ENCODE measurements around the gene TP73.

The TP73 gene

DNA sequence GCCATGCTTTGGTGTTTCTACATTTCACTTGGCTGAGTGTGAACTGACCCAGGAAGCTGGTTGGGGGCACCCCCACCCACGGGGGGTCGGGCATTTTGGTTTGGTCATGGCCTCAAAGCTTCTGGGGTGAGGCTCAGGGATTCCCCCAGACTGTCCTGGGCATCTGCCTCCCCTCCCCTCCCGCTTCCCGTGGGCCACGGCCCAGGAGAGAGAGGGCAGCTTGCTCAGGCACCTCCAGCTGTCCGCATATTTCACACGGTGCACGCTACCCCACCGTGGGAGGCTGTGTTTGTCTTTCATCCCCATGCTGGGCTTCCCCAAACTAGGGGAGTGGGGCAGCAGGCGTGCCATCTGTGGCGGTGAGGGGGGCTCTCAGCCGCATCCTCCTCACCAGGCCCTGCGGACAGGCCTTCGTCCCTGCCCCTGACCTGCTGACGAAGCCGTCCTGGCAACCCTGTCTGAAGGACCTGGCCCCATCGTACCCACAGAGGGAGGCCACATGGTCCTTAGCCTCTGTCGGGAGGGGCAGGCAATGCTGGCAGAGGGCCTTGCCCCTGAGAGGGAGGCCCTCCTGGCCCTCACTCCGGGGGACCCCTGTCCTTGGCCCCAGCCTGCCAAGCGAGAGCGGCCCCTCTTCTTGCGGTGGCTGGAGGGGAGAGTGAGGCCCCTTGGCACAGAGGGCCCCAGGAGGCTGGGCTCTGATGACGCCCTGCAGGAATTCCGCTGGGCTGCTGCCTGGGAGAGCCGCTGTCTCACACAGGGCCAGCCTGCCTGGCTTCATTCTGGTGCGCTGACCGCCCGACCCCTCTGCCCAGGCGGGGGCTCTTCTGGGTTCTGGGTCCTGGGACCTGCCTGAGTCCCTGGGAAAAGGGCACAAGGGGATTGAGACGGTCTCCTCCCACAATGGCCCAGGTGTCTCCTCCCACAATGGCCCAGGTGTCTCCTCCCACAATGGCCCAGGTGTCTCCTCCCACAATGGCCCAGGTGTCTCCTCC lies 22.1 kb downstream of the TP73 start:
- no peak for DNase-seq

DNA sequence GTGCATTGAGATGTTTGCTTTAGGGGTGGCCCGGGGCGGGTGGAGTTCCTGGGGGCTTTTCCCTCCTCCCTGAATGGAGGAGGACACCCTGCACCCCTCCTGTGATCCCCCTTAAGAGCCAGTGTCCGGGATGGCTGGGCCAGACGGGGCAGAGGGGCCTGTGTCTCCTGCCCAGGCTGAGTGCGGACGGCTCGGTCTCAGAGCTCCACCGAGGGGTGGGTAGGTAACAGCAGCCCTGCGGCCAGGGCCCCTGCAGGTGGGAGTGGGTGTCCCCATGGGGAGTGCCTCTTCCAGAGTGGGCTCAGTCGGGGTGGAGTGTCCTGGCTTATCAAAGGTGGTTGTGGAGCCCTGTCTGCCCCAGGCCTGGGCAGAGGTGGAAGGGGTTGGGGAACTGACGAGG lies 23.1 kb downstream of the TP73 start:
- DNase-seq: no peak

DNA sequence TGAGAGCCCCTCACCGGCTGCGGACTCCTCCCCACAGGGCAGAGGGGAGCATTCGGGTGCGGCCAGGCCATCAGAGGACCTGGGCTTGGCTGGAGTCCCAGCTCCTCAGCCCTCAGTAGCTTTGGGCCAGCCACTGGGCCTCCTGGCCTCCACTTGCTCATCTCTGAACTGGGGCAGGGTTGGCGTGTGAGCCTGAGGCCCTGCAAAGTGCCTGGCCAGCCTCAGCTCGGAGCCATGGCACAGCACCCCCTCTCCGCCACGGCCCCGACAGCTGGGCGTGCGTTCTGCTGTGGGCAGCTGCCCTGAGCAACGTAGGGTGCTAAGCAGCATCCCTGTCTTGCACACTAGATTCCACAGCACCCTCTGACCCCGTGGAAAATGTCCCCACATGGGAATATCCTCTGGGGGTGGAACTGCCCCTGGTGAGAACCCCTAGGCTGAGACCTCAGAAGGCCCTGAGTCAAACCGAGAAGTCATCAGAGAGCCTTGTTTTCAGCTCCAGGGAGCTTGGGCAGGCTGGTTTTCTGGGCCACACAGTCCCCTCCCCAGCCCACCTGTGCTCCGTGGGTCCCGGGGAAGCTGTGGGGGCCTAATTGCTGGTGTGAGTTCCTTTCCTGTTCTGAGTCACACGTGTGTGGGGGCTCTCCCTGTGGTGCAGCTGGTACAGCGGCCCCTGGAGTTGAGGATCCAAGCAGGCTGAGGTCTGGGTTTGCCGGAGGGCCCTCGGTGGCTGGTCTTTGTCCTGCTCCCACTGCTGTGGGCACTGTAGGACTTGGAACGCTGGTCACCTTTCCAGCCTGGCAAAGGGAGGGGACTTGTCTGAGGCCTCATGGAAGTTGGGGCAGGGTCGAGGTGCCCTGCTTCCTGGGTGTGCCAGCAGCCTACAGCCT lies 24.5 kb downstream of the TP73 start:
- DNase-seq: no peak

DNA sequence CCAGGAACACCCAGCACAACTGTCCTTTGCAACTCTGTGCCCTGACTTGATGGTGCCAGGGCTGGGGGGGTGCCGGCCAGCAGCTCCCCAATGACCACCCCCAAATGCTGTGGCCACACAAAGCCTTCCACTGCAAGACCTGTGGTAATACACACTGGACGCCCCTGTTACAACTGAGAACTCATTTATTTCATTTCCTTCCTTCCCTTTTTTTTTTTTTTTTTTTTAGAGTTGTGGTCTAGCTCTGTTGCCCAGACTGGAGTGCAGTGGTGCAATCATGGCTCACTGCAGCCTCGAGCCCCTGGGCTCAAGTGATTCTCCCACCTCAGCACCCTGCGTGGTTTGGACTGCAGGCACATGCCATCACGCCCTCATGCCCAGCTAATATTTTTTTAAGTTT lies 25.2 kb downstream of the TP73 start:
- DNase-seq: no peak

DNA sequence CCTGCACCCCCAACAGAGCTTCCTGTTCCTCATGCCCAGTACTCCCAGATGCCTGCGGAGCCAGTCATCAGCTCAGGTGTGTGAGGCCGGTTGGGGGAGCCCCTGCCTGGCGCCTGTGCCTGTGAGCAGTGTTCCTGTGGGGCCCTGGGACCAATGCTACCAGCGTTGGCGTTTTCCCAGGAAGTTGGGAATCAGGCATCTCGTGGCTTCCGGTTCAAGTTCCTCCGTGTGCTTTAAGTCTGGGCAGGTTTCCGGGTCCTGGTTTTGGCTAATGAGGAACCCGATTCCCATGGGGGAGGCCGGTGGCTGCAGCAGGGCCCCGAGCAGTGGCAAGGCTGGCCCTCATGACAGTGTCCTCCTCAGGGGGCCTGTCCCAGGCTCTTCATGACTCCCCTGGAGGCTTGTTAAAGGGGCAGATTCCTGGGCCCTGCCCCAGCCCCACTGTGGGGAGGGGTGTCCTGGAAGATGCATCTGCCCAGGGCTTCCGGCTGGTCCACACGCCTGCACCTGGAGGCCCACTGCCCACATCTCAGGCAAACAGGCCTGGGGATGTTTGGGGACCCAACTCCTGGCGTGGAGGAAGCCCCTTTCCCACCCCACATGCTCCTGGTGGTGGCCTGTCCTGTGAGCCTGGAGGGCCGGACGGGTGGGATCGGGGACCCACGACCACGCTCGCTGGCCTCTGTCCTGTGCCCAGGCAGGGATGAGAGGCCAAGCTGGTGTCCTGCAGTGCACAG lies 26.2 kb downstream of the TP73 start:
- no peak for DNase-seq

DNA sequence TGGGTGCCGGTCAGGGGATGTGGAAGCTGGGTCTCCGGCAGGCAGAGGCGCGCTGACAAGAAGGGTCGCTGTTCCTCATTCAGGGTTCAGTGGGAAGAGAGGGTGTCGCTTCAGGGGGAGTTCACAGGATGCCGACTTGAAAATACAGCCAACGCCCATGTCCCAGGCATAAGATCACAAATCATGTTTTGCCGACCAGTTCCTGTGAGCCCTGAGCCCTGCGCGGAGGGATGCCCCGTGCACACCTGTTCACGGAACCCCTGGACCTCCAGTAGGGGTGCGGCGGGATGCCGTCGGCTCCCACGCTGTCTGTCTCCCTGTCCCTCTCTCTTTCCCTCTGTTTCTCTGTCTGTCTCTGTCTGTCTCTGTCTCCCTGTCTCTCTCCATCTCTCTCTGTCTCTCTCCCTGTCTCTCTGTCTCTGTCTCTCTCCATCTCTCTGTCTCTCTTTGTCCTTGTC lies 26.8 kb downstream of the TP73 start:
- DNase-seq: no peak

DNA sequence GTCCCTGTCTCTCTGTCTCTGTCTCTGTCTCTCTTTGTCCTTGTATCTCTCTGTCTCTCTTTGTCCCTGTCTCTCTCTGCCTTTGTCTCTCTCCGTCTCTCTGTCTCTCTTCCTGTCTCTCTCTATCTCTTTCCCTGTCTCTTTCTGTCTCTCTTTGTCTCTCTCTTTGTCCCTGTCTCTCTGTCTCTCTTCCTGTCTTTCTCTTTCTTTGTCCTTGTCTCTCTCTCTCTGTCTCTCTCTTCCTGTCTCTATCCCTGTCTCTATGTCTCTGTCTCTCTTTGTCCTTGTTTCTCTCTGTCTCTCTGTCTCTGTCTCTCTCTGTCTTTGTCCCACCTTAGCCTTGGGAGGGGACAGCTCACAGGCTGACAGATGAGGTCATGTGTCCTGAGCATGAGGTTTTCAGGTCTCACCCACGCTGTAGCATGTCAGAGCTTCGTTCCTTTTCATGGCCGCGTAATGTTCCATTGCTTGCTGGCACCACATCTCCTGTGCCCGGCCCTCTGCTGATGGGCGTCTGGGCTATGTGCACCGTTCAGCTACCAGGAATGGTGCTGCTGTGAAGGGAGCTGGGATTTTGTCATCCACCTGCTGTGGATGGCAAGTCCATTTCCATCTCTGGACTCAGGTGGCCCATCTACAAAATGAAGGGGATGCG lies 27.6 kb downstream of the TP73 start:
- DNase-seq: no peak

DNA sequence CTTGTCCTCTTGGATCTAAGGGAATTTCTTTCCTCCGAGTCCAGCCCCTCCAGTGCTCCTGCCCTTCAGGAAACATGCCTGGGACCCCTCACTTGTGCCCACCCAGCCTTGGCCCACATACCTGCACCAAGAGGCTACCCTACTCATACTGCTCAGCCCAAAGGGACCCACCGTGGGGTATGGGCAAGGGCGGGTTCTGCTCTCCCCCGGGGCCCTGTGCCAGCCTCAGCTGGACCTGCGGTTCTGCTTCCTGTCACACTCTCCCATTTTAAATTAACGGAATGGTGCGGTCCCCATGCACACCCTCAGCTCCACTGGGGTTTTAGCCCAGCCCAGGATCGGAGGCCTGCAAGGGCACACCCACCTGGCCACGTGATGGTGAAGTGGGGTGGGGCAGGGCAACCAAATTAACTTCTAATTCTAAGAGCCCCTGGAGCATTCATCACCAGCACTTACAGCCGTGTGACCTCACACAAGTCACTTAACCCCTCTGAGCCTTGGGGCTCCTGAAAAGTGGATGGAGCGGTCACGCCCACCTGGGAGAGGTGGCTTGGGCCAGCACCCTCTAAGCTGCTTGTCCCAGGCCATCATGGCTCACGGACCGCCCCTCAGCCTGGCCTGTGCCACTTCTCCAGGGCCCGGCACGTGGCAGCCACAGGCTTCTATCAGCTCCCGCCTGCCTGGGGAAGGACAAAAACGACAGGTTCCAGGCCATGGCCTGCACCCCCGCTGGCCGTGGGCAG lies 28.3 kb downstream of the TP73 start:
- DNase-seq: no peak

DNA sequence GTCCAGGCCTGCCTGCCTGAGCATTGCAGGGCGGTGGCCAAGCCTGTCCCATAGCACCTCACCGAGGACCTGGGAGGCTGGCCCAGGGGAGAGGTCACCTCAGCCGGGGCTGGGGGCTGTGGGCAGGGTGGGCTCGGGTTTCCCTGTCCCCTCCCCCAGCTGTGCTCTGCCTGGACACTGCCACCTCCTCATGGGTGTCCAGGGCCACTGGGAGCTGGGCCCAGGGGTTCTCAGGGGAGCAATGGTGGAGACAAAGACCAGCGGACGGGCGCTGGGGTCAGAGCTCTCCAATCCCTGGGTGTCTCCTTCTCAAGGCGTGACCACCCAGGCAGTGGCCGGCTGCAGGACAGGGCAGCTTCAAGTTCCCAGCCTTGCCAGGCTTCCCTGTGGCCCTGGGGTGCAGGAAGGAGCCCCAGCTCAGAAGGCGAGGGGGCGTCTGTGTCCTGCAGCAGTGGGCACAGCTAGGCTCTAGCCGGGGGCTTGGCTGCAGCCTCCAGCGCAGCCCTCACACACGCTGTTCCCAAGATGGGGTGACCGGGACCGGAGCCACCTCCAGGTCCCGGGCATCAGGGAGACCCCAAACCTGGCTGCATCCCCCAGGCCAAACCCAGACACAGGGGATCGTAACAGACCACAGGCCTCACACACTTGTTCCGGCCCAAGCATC lies 29.0 kb downstream of the TP73 start:
- DNase-seq: no peak

DNA sequence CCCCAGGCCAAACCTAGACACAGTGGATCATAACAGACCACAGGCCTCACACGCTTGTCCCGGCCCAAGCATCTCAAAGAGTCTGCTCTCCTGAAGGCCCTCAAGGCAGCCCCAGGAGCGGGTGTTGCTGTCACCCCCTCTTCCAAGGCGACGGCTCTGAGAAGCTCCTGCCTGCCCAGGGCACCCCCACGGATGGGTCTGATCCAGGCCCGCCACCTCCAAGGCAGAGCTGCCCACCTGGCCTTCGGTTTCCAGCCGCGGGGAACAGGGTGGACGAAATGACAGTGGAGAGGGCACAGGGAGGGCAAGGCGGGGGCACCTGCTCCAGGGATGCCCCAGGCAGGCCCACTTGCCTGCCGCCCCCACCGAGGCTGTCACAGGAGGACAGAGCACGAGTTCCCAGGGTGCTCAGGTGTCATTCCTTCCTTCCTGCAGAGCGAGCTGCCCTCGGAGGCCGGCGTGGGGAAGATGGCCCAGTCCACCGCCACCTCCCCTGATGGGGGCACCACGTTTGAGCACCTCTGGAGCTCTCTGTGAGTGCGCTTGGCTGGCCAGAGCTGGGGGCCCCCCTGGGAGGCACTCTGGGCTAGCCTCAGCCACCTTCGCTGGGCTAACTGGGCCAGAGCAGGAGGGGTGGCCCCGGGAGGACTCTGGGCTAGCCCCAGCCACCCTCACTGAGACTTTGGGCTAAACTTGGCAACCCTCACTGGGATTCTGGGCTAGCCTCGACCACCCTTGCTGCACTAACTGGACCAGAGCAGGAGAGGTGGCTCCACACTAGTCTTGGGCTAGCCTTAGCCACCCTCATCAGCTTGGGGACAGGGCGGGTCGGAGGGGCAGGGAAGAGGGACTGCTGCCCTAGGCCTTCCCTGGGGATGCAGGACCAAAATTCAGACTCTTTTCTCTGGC lies 29.8 kb downstream of the TP73 start:
- no peak for DNase-seq

DNA sequence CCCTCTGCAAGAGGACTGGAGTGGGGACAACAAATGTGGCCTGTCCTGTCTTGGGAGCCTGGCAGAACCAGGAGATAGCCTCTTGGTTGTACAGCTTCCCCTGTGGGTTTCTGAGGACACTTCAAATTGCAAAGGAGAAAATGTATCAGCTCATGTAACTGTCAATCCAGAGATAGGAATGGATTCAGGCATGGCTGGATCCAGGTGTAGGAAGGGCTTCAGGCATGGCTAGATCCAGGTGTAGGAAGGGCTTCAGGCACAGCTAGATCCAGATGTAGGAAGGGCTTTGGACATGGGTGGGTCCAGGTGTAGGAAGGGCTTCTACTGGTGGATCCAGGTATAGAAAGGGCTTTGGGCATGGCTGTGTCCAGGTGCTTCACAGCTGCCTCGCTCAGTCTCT lies 30.9 kb downstream of the TP73 start:
- no peak for DNase-seq

DNA sequence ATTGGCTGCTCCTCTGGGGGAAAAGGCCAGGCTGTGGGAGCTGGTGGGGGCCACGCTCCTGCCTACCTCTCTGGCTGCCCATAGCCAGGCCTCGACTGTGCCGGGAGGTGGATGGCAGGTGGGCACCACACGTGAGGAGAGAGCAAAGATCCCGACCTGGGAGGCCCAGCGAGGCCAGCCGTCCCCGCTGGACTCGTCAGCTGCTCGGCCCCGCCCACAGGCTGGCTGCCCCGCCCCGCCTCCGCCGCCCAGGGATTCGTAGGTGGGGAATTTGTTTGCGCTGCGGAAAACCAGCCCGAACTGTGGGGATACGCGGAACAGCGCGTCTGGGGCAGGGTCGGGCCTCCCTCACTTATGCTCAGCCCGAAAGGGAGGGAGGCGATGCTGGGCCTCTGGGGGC lies 31.7 kb downstream of the TP73 start:
- DNase-seq: no peak

DNA sequence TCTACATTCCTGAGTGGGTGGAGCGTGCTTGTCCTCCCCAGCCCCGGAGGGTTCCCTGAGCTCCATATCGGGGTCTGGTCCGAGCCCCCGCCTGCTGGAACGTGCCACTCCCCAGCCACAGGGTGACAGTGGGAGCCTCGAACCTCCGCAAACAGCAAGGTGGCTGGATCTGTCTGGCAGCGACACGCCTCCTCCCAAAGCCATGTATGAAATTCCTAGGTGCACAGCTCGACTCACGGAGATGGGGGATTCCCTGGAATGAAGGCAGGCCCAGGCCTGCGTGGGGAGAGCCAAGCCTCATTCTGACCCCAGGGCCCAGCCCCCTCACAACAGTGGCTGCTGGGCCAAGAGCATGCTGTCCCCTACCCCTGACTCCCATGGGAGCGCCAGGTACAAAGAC lies 32.9 kb downstream of the TP73 start:
- DNase-seq: no peak

DNA sequence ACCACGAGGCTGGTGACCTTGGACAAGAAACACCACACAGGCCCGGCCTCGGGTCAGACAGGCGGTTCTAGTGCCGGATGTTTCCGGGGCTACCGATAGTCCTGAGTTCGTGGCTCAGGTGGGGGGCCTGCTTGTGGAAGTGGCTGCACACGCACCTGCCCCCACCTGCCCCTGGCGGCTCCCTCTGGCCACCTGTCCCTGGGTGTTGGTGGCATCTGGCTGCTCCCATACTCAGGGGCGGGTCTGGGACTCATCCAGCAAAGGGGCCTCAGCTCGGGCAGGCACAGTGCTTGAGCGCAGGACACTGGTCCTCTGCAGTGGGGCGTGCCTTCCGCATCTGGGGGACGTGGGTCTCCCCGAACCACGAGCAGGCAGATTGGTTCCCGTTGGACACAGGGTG lies 33.6 kb downstream of the TP73 start:
- DNase-seq: no peak

DNA sequence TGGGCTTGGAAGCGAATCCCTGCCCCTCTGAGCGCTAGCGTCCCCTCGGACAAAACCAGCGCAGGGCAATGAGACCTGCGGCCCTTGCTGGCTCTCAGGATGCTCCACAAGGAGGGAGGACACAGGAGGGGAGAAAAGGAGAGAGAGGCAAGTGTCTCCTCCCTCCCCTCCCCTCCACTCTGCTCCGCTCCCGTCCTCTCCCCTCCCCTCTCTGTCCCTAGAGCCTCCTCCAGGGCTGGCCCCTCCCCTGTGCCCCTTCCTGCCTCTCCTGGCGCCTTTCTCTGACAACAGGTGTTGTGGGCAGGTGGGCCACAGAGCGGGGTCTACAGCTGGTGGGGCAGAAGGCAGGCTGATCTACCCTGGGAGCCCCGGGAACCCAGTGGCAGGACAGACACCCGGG lies 35.2 kb downstream of the TP73 start:
- no peak for DNase-seq

DNA sequence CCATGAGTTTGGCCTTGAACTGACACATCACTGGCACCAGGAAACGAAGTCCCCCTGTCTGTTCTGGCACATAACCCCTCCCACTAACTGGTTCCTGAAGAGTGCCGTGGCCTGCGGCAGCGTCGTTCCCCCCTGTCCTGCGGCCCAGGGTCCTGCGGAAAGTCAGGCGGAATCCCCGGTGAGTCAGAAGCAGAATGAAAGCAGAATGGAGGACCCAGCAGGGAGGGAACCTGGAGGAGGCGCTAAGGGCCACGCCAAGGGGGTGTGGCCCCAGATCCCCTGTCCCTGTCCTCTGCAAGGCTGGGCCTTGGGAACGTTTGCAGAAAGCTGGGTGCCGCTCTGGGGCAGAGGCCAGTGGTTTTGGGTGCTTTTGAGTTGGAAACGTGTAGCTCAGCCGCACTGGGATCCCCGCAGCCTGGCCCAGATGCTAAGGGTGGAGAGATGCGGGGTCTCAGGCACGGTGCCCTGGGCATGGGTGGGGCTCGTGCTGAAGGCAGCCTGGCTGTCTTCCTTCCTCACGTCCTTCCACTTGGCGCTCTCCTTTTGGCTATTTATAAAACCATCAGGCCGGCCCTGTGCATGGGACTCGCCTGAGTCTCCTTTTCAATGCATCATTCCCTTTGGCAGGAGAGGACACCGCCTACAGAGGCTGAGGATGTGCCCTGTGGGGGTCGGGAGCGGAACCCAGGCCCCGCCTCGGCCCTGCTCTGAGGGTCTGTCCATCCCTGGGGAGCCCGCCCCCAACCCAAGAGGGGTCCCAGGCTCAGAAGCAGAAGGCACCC lies 36.2 kb downstream of the TP73 start:
- DNase-seq: no peak

DNA sequence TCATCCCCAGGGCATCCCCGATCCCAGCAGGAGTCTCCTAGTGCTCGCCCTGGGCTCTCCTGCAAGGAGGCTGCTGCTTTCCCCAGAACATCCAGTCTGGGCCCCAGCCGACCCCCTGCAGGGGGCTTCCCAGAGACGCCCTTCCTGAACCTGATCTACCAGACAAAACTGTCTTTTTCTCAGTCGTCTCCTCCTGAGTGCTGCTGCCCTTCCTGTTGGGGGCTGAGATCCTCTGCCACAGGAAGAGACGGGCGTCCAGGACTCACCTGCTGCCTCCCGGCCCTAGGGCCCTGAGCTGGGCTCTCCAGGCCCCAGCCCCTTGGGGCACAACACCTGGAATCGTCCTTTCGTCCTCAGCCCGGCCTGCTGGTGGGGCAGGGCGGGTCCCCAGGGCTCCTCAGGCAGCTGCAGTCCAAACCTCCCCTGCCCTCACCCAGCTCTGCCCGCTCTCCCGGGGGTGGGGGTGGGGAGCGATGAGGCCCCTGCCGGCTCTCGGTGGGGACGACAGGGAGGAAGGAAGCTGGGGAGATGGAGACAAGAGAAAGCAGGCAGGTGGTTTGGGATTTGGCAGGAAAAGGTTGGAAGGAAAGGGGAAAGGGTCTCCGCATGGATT lies 36.9 kb downstream of the TP73 start:
- DNase-seq: no peak

DNA sequence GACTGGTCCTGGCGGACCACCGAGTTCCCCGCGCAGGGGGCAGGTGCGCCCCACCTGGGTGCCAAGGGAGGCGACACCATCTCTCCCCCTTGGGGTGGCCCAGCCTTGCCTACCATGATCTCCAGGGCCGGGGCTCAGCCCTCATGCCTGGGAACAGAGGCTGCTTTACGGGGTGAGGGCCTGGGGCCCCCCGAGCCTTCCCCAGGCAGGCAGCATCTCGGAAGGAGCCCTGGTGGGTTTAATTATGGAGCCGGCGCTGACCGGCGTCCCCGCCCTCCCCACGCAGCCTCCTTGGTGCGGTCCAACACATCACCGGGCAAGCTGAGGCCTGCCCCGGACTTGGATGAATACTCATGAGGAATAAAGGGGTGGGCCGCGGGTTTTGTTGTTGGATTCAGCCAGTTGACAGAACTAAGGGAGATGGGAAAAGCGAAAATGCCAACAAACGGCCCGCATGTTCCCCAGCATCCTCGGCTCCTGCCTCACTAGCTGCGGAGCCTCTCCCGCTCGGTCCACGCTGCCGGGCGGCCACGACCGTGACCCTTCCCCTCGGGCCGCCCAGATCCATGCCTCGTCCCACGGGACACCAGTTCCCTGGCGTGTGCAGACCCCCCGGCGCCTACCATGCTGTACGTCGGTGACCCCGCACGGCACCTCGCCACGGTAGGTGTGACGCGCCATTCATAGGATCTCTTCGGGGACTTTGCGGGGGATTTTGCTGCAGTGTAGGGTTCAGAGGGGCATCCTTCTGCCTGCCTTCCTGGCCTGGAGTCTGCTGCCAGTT lies 38.2 kb downstream of the TP73 start:
- DNase-seq: no peak
